Calu3 (cell line): ENCODE measurements around the gene SH3D21. TPM values are rescaled to one million over a fixed set of nuclear protein-coding genes. Genes with fewer than 3 reads are reported as not detected.
A peak's percentile ranks its signal among the peaks of the same experiment; 100 is the strongest.

Experiments used
- BruUV-seq: library from RNA; stranded (reverse); fragments of 400-500 nt; replicated peaks from 2 replicates; lab custom pipeline; 2021; lab: Mats Ljungman, UMichigan
- CTCF ChIA-PET: fragments of 300-600 bp; sonication (Branson Sonifier 250); formaldehyde crosslinking; loops from one replicate; lab custom pipeline; 2022; ENCODE audit warnings: antibody characterized with exemption; lab: Charles Lee
- DNase-seq: peaks from one replicate; pipeline ENCODE4 v3.0.0; 2022
- H3K27ac Mint-ChIP-seq: one replicate; pipeline ENCODE4 v1.8.0; 2022; ENCODE audit warnings: mixed read lengths; ENCODE audit not compliant: unreplicated experiment
- H3K27me3 Mint-ChIP-seq: one replicate; pipeline ENCODE4 v1.8.0; 2022; ENCODE audit warnings: mixed read lengths; ENCODE audit not compliant: unreplicated experiment
- H3K36me3 Mint-ChIP-seq: one replicate; pipeline ENCODE4 v1.8.0; 2022; ENCODE audit warnings: mild to moderate bottlenecking, moderate library complexity, mixed read lengths; ENCODE audit not compliant: insufficient read depth, unreplicated experiment
- H3K4me1 Mint-ChIP-seq: one replicate; pipeline ENCODE4 v1.8.0; 2022; ENCODE audit warnings: mild to moderate bottlenecking, low read depth, mixed read lengths; ENCODE audit not compliant: unreplicated experiment
- H3K4me3 Mint-ChIP-seq: one replicate; pipeline ENCODE4 v1.8.0; 2022; ENCODE audit warnings: mild to moderate bottlenecking, low read depth, moderate library complexity, mixed read lengths; ENCODE audit not compliant: unreplicated experiment
- H3K9me3 Mint-ChIP-seq: one replicate; pipeline ENCODE4 v1.8.0; 2022; ENCODE audit warnings: low read depth, mixed read lengths; ENCODE audit not compliant: unreplicated experiment
- intact Hi-C: fragments of 100-400 bp; cut with micrococcal nuclease; formaldehyde crosslinking; loops from one replicate; pipeline ENCODE4 v1.10.0; 2022; ENCODE audit not compliant: unreplicated experiment
- total RNA-seq: library from RNA; stranded (reverse); gene quantifications from 2 replicates; pipeline ENCODE4 v1.2.3, GENCODE V29; 2022
- TF ChIP-seq, protein P1 (sequence below): fragments of 200-600 bp; IDR thresholded peaks from one replicate; pipeline ENCODE4 v1.8.0; 2022; ENCODE audit warnings: antibody characterized with exemption; ENCODE audit not compliant: unreplicated experiment

SH3D21 gene
- total RNA-seq, 1 experiment from 2014 or later: 12.1 TPM

- peak overlapping the region; percentile 72 for H3K27ac Mint-ChIP-seq
- H3K27me3 Mint-ChIP-seq: no peaks in the 10 kb centered on the region
- no peaks in the 10 kb centered on the region for H3K9me3 Mint-ChIP-seq
- CTCF ChIA-PET: interaction anchor here (0.7 kb wide), 1 partner anchor 146 kb away, joined by 3 read pairs; the partner anchor contains the start of gene TRAPPC3
- TF ChIP-seq, protein P1, sequence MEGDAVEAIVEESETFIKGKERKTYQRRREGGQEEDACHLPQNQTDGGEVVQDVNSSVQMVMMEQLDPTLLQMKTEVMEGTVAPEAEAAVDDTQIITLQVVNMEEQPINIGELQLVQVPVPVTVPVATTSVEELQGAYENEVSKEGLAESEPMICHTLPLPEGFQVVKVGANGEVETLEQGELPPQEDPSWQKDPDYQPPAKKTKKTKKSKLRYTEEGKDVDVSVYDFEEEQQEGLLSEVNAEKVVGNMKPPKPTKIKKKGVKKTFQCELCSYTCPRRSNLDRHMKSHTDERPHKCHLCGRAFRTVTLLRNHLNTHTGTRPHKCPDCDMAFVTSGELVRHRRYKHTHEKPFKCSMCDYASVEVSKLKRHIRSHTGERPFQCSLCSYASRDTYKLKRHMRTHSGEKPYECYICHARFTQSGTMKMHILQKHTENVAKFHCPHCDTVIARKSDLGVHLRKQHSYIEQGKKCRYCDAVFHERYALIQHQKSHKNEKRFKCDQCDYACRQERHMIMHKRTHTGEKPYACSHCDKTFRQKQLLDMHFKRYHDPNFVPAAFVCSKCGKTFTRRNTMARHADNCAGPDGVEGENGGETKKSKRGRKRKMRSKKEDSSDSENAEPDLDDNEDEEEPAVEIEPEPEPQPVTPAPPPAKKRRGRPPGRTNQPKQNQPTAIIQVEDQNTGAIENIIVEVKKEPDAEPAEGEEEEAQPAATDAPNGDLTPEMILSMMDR: no peak
- no peak for DNase-seq
- H3K4me1 Mint-ChIP-seq: peaks cover 20% of the 10 kb centered on the region
- H3K36me3 Mint-ChIP-seq: peaks cover 71% of the 10 kb centered on the region
- H3K4me3 Mint-ChIP-seq: no peak overlapping the region
- BruUV-seq: no TSS peak
- intact Hi-C loops: loop anchor here (5.0 kb wide), 1 partner anchor 143 kb away; no protein-coding TSS in a partner anchor
Measured at GRCh38 chr1:36295390-36295789, 10.8 kb upstream of the SH3D21 start.

GRCh38 chr1:36297062-36297461 is 9.1 kb upstream of the SH3D21 start:
- TF ChIP-seq, protein P1: no peak
- Mint-ChIP-seq H3K27ac (peak overlapping the region; percentile 73), H3K27me3 (no peaks in the 10 kb centered on the region), H3K4me3 (peak overlapping the region; percentile 14), H3K9me3 (no peaks in the 10 kb centered on the region), H3K4me1 (peaks cover 22% of the 10 kb centered on the region), H3K36me3 (peaks cover 72% of the 10 kb centered on the region)
- peak; percentile 20 for DNase-seq
- intact Hi-C loops: loop anchor here (5.0 kb wide), 1 partner anchor 145 kb away; no protein-coding TSS in a partner anchor
- no TSS peak for BruUV-seq
- CTCF ChIA-PET: interaction anchor here (0.6 to 0.8 kb wide), 2 partner anchors 11 to 43 kb away, joined by 3 read pairs; no protein-coding TSS in a partner anchor

DNA sequence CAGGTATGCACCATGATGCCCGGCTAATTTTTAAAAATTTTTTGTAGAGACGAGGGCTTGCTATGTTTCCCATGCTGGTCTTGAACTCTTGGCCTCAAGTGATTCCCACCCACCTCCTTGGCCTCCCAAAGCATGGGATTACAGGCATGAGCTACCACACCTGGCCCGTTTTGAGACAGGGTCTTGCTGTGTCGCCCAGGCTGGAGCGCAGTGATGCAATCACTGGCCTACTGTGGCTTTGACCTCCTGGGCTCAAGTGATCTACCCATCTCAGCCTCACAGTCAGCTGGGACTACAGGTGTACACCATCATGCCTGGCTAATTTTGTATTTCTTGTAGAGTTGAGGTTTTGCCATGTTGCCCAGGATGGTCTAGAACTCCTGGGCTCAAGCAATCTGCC is 7.5 kb upstream of the SH3D21 start:
- DNase-seq: no peak
- CTCF ChIA-PET: no interaction called here

DNA sequence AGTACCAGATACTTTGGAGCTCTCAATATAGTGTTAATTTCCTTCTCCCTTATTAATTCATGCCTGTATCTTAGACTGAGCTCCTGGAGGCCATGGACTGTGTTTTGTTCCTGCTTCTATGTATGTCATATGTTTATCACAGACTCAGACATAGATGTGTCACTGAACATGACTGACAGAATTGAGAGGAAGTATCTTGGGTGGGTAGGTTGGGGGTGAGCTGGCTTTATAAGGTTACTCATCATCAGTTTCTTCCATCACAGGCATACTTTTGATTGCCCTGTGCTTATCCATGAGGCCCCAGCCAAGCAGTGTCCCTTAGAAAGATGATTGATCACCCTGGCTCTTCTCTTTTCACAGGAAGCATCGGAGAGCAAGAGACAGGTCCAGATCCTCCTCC is 5.6 kb upstream of the SH3D21 start:
- no TSS peak for BruUV-seq
- CTCF ChIA-PET: interaction anchor here (0.6 to 1.6 kb wide), 13 partner anchors 11 to 1238 kb away, joined by 3 to 17 read pairs (median 5); partner anchors contain the start of genes EVA1B, OSCP1 and TRAPPC3
- intact Hi-C loops: loop anchor here (2.0 kb wide), 1 partner anchor 120 kb away; no protein-coding TSS in a partner anchor
- Mint-ChIP-seq H3K4me3 (peak overlapping the region; percentile 41), H3K36me3 (peaks cover 74% of the 10 kb centered on the region), H3K27me3 (no peaks in the 10 kb centered on the region), H3K27ac (peak overlapping the region; percentile 94), H3K9me3 (no peaks in the 10 kb centered on the region), H3K4me1 (peaks cover 22% of the 10 kb centered on the region)
- no peak for DNase-seq
- TF ChIP-seq, protein P1: no peak

More for the DNA sequence above, 7.5 kb upstream of the SH3D21 start:
- intact Hi-C loops: loop anchor here (5.0 kb wide), 1 partner anchor 146 kb away; no protein-coding TSS in a partner anchor
- Mint-ChIP-seq H3K27me3 (no peaks in the 10 kb centered on the region), H3K4me1 (peaks cover 22% of the 10 kb centered on the region), H3K9me3 (no peaks in the 10 kb centered on the region), H3K27ac (no peak overlapping the region), H3K4me3 (no peak overlapping the region), H3K36me3 (peaks cover 77% of the 10 kb centered on the region)
- no TSS peak for BruUV-seq
- TF ChIP-seq, protein P1: no peak
